HepG2 (cell line): ENCODE data around the gene ZBP1. TPM values are rescaled to one million over a fixed set of nuclear protein-coding genes. Genes with fewer than 3 reads are reported as not detected.
A peak's percentile ranks its signal among the peaks of the same experiment; 100 is the strongest.

Experiments
- EED ChIP-seq: sonication (generic); formaldehyde crosslinking; IDR thresholded peaks from 2 replicates; pipeline ENCODE4 v1.5.0; 2020; ENCODE audit warnings: mild to moderate bottlenecking, missing genetic modification reagents
- MAZ ChIP-seq, 2 experiments: sonication (generic) in 1 of 2; formaldehyde crosslinking in 1 of 2; IDR thresholded peaks; 2 replicates each; pipeline versions ENCODE4 v1.5.0 to v1.6.1; 2012 to 2020; ENCODE audit warnings: low read depth in 2 of 2, mild to moderate bottlenecking in 2 of 2, borderline replicate concordance in 1 of 2, improper control_type of control experiment in 1 of 2, low read length in 1 of 2, missing genetic modification reagents in 1 of 2, moderate library complexity in 1 of 2
- MED8 ChIP-seq: sonication (generic); formaldehyde crosslinking; IDR thresholded peaks from 2 replicates; pipeline ENCODE4 v1.8.1; 2023; ENCODE audit warnings: mild to moderate bottlenecking, missing genetic modification reagents; ENCODE audit not compliant: insufficient replicate concordance
- NFKB2 ChIP-seq: sonication (generic); formaldehyde crosslinking; IDR thresholded peaks from 2 replicates; pipeline ENCODE4 v1.4.0; 2020; ENCODE audit warnings: missing genetic modification reagents, borderline replicate concordance
- NR2F2 ChIP-seq: IDR thresholded peaks from 2 replicates; pipeline ENCODE4 v1.6.1; 2012; ENCODE audit warnings: low read depth, inconsistent platforms, borderline replicate concordance
- NR2F6 ChIP-seq, 2 experiments: IDR thresholded peaks; 2 replicates each; pipeline ENCODE4 v1.6.1; 2016; ENCODE audit warnings: antibody characterized with exemption in 1 of 2, mild to moderate bottlenecking in 1 of 2
- PCBP2 ChIP-seq: fragments of 200-400 bp; formaldehyde crosslinking; optimal IDR thresholded peaks from 2 replicates; pipeline ENCODE3; 2018; ENCODE audit warnings: low read length, low read depth; ENCODE audit not compliant: poor library complexity, severe bottlenecking
- PTBP1 ChIP-seq: fragments of 200-400 bp; formaldehyde crosslinking; IDR thresholded peaks from 2 replicates; pipeline ENCODE4 v1.6.1; 2018; ENCODE audit warnings: low read length, low read depth; ENCODE audit not compliant: poor library complexity, severe bottlenecking
- REL ChIP-seq: sonication (generic); formaldehyde crosslinking; conservative IDR thresholded peaks from 2 replicates; pipeline ENCODE4 v1.8.0; 2022; ENCODE audit warnings: mild to moderate bottlenecking, missing genetic modification reagents, moderate library complexity
- REPIN1 ChIP-seq: sonication (generic); formaldehyde crosslinking; IDR thresholded peaks from 2 replicates; pipeline ENCODE4 v1.8.0; 2022; ENCODE audit warnings: missing genetic modification reagents, low read depth, mild to moderate bottlenecking, borderline replicate concordance
- RFX3 ChIP-seq: IDR thresholded peaks from 2 replicates; pipeline ENCODE4 v1.6.1; 2016; ENCODE audit warnings: missing biosample characterization, missing genetic modification reagents
- RORA ChIP-seq: sonication (generic); formaldehyde crosslinking; IDR thresholded peaks from 2 replicates; pipeline ENCODE4 v1.5.0; 2020; ENCODE audit warnings: mild to moderate bottlenecking, missing genetic modification reagents, moderate library complexity
- SAFB2 ChIP-seq: sonication (generic); formaldehyde crosslinking; IDR thresholded peaks from 2 replicates; pipeline ENCODE4 v1.5.1; 2020; ENCODE audit warnings: missing genetic modification reagents, low read depth, mild to moderate bottlenecking, borderline replicate concordance
- SETDB1 ChIP-seq: sonication (generic); formaldehyde crosslinking; IDR thresholded peaks from 2 replicates; pipeline ENCODE4 v1.5.1; 2020; ENCODE audit warnings: missing genetic modification reagents, mild to moderate bottlenecking, borderline replicate concordance
- THYN1 ChIP-seq: sonication (generic); formaldehyde crosslinking; IDR thresholded peaks from 2 replicates; pipeline ENCODE4 v1.8.1; 2023; ENCODE audit warnings: low read depth, mild to moderate bottlenecking, moderate library complexity, missing genetic modification reagents, borderline replicate concordance
- XRCC5 ChIP-seq: fragments of 200-400 bp; formaldehyde crosslinking; optimal IDR thresholded peaks from 2 replicates; pipeline ENCODE3; 2017; ENCODE audit warnings: mild to moderate bottlenecking, low read length
- ZNF34 ChIP-seq: sonication (generic); formaldehyde crosslinking; IDR thresholded peaks from 2 replicates; pipeline ENCODE4 v1.4.0; 2020; ENCODE audit warnings: mild to moderate bottlenecking, missing genetic modification reagents, borderline replicate concordance
- ZNF552 ChIP-seq: sonication (generic); formaldehyde crosslinking; IDR thresholded peaks from 2 replicates; pipeline ENCODE4 v1.9.0; 2022; ENCODE audit warnings: missing genetic modification reagents, mild to moderate bottlenecking, borderline replicate concordance
- ZNF629 ChIP-seq: sonication (generic); formaldehyde crosslinking; conservative IDR thresholded peaks from 2 replicates; pipeline ENCODE4 v1.5.0; 2020; ENCODE audit warnings: missing genetic modification reagents
- ZNF747 ChIP-seq: sonication (generic); formaldehyde crosslinking; IDR thresholded peaks from 2 replicates; pipeline ENCODE4 v1.8.1; 2023; ENCODE audit warnings: missing genetic modification reagents, mild to moderate bottlenecking, borderline replicate concordance
- ZNF841 ChIP-seq: sonication (generic); formaldehyde crosslinking; IDR thresholded peaks from 2 replicates; pipeline ENCODE4 v1.8.1; 2023; ENCODE audit warnings: missing genetic modification reagents, borderline replicate concordance
- polyA plus RNA-seq, 8 experiments: library from polyadenylated mRNA; depleted of rRNA in 3 of 8; stranded (reverse) in 7 of 8; unstranded in 1 of 8; fragments of >200 nt; fragmentation: Illumina TruSeq in 4 of 8; extraction: Trizol in 4 of 8; gene quantifications; 2 replicates each; pipeline versions ENCODE4 v1.2.1 to v1.2.3, GENCODE V29; 2011 to 2016; ENCODE audit warnings: low read depth in 4 of 8, missing spikeins in 1 of 8, mixed read lengths in 1 of 8; ENCODE audit not compliant: insufficient read depth in 1 of 8
- total RNA-seq, 5 experiments: library from RNA; depleted of rRNA; stranded (reverse); fragments of >200 nt; fragmentation: Illumina TruSeq; extraction: Trizol; gene quantifications; 2 replicates each; pipeline ENCODE4 v1.2.3, GENCODE V29; 2016; ENCODE audit warnings: low read depth in 1 of 5
- TF ChIP-seq, protein P1 (sequence below): sonication (generic); formaldehyde crosslinking; IDR thresholded peaks from 2 replicates; pipeline ENCODE4 v1.5.0; 2020; ENCODE audit warnings: mild to moderate bottlenecking, missing genetic modification reagents, moderate library complexity
- TF ChIP-seq, protein P2 (sequence below): sonication (generic); formaldehyde crosslinking; IDR thresholded peaks from 2 replicates; pipeline ENCODE4 v1.5.1; 2020; ENCODE audit warnings: mild to moderate bottlenecking, missing genetic modification reagents, moderate library complexity
- TF ChIP-seq, protein P3 (sequence below): sonication (generic); formaldehyde crosslinking; IDR thresholded peaks from 2 replicates; pipeline ENCODE4 v1.8.0; 2022; ENCODE audit warnings: mild to moderate bottlenecking, missing genetic modification reagents; ENCODE audit not compliant: insufficient replicate concordance

ZBP1 gene
- total and polyA plus RNA-seq, 2 of the 13 experiments (the other 11 are each of a cell fraction or from before 2014, with no cell fraction given), result not detected

DNA sequence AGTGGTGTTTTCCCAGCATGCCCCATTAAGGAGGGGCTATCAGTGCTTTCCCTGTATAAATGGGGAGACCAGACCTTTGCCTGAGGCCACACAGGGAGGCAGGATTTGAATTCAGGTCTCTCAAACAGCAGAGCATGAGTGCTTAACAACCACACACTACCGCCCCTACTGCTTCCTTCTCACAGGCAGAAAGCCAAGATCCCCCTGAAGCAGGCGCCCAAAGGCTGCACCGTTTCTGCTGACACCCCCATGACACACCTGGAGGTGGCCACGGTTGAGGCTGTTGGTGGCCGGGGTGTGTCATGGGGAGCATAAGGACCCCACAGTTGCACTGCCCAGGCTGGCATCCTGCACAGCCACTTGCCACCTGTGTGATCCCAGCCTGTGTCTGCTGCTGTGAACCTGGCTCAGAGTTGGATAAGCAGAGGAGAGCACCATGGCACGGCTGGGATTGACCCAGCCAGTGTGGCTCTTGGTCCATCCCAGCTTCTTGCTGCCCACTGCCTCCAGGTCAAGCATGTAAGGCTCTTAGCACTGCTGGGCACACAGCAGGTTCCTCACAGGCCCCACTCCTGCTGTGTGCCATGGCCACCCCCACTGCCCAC lies 31.0 kb downstream of the ZBP1 start (continued):
- TF ChIP-seq ZNF34 (CRISPR knock-in tag) (no peak), PCBP2 (no peak), NR2F2 (no peak), ZNF747 (CRISPR knock-in tag) (0 out of 2 replicates have a peak, but pooled peaks have one; percentile 3), ZNF841 (no peak), MAZ (IDR thresholded peaks at IDR 0.05; ENCODE audit: borderline replicate concordance, low read depth, low read length) (no peak), MAZ (CRISPR knock-in tag; IDR thresholded peaks at IDR 0.05; ENCODE audit: low read depth) (no peak; the same call in 1 of the 2 replicates), ZNF629 (CRISPR knock-in tag) (no peak), SETDB1 (CRISPR knock-in tag) (no peak), RFX3 (CRISPR knock-in tag) (no peak), MED8 (no peak), NR2F6 (IDR thresholded peaks at IDR 0.05) (no peak), NR2F6 (CRISPR knock-in tag; IDR thresholded peaks at IDR 0.05) (no peak), REL (no peak), ZNF552 (CRISPR knock-in tag) (no peak; the same call in 1 of the 2 replicates), REPIN1 (no peak), NFKB2 (CRISPR knock-in tag) (no peak), XRCC5 (no peak), SAFB2 (CRISPR knock-in tag) (peak; percentile 85; the same call in 1 of the 2 replicates), PTBP1 (no peak), RORA (CRISPR knock-in tag) (no peak), THYN1 (CRISPR knock-in tag) (no peak), EED (CRISPR knock-in tag) (0 out of 2 replicates have a peak, but pooled peaks have one; percentile 34)
- TF ChIP-seq, protein P1, sequence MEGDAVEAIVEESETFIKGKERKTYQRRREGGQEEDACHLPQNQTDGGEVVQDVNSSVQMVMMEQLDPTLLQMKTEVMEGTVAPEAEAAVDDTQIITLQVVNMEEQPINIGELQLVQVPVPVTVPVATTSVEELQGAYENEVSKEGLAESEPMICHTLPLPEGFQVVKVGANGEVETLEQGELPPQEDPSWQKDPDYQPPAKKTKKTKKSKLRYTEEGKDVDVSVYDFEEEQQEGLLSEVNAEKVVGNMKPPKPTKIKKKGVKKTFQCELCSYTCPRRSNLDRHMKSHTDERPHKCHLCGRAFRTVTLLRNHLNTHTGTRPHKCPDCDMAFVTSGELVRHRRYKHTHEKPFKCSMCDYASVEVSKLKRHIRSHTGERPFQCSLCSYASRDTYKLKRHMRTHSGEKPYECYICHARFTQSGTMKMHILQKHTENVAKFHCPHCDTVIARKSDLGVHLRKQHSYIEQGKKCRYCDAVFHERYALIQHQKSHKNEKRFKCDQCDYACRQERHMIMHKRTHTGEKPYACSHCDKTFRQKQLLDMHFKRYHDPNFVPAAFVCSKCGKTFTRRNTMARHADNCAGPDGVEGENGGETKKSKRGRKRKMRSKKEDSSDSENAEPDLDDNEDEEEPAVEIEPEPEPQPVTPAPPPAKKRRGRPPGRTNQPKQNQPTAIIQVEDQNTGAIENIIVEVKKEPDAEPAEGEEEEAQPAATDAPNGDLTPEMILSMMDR (CRISPR knock-in tag), result no peak
- TF ChIP-seq, protein P2, sequence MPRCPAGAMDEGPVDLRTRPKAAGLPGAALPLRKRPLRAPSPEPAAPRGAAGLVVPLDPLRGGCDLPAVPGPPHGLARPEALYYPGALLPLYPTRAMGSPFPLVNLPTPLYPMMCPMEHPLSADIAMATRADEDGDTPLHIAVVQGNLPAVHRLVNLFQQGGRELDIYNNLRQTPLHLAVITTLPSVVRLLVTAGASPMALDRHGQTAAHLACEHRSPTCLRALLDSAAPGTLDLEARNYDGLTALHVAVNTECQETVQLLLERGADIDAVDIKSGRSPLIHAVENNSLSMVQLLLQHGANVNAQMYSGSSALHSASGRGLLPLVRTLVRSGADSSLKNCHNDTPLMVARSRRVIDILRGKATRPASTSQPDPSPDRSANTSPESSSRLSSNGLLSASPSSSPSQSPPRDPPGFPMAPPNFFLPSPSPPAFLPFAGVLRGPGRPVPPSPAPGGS (CRISPR knock-in tag), result no peak
- TF ChIP-seq, protein P3, sequence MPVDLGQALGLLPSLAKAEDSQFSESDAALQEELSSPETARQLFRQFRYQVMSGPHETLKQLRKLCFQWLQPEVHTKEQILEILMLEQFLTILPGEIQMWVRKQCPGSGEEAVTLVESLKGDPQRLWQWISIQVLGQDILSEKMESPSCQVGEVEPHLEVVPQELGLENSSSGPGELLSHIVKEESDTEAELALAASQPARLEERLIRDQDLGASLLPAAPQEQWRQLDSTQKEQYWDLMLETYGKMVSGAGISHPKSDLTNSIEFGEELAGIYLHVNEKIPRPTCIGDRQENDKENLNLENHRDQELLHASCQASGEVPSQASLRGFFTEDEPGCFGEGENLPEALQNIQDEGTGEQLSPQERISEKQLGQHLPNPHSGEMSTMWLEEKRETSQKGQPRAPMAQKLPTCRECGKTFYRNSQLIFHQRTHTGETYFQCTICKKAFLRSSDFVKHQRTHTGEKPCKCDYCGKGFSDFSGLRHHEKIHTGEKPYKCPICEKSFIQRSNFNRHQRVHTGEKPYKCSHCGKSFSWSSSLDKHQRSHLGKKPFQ, result no peak
